Common myeloid progenitor, CD34-positive (primary cell): ENCODE results near the gene AMIGO1.

Experiments
- CTCF ChIA-PET: fragments of 350-600 bp; sonication (Branson Sonifier 250); formaldehyde crosslinking; loops from one replicate; lab custom pipeline; 2021; ENCODE audit warnings: antibody characterized with exemption; lab: Charles Lee
- POLR2A ChIA-PET: fragments of 350-600 bp; sonication (Branson Sonifier 250); formaldehyde crosslinking; loops from one replicate; lab custom pipeline; 2021; ENCODE audit warnings: antibody characterized with exemption; lab: Charles Lee
- DNase-seq, 3 donors: peaks; one replicate each; pipeline versions ENCODE4 v3.0.0 to v3.0.0-alpha.2; 2013
- H3K27ac ChIP-seq, 2 experiments: 1 replicate in 1 of 2; 2 replicates in 1 of 2; pipeline ENCODE4 v1.7.0; 2013; ENCODE audit warnings: inconsistent platforms in 2 of 2, low read length in 2 of 2, mild to moderate bottlenecking in 2 of 2, low read depth in 1 of 2, moderate library complexity in 1 of 2; ENCODE audit not compliant: severe bottlenecking in 2 of 2, insufficient read depth in 1 of 2, poor library complexity in 1 of 2
- H3K27me3 ChIP-seq, 5 experiments: replicated peaks in 2 of 5; 1 replicate in 3 of 5; 2 replicates in 2 of 5; pipeline versions ENCODE4 v1.6.1 to v1.7.0; 2013; ENCODE audit warnings: low read length in 4 of 5, mild to moderate bottlenecking in 2 of 5, moderate library complexity in 2 of 5, inconsistent platforms in 1 of 5; ENCODE audit not compliant: insufficient read depth in 5 of 5, control insufficient read depth in 4 of 5
- H3K36me3 ChIP-seq, 4 experiments: 1 replicate in 2 of 4; 2 replicates in 2 of 4; pipeline versions ENCODE4 v1.6.1 to v1.7.0; 2013; ENCODE audit warnings: low read length in 3 of 4, control low read depth in 1 of 4, mild to moderate bottlenecking in 1 of 4; ENCODE audit not compliant: control insufficient read depth in 4 of 4, insufficient read depth in 4 of 4
- H3K4me1 ChIP-seq, 4 experiments: 1 replicate in 3 of 4; 2 replicates in 1 of 4; pipeline versions ENCODE4 v1.6.1 to v1.7.1; 2013; ENCODE audit warnings: low read length in 3 of 4, mild to moderate bottlenecking in 3 of 4, control low read depth in 1 of 4, inconsistent platforms in 1 of 4, moderate library complexity in 1 of 4; ENCODE audit not compliant: control insufficient read depth in 4 of 4, insufficient read depth in 4 of 4; ENCODE audit errors: control extremely low read depth in 1 of 4
- H3K4me3 ChIP-seq, 7 experiments: 1 replicate in 4 of 7; 2 replicates in 3 of 7; pipeline versions ENCODE4 v1.5.1 to v1.7.0; 2013; ENCODE audit warnings: mild to moderate bottlenecking in 7 of 7, low read length in 6 of 7, moderate library complexity in 6 of 7, inconsistent platforms in 2 of 7, low read depth in 2 of 7, control low read depth in 1 of 7; ENCODE audit not compliant: insufficient read depth in 4 of 7, control insufficient read depth in 1 of 7; ENCODE audit errors: extremely low read depth in 1 of 7
- H3K9me3 ChIP-seq, 5 experiments: 1 replicate in 4 of 5; 2 replicates in 1 of 5; pipeline versions ENCODE4 v1.6.1 to v1.7.1; 2013; ENCODE audit warnings: low read length in 4 of 5, mild to moderate bottlenecking in 2 of 5, inconsistent platforms in 1 of 5, low read depth in 1 of 5, moderate library complexity in 1 of 5; ENCODE audit not compliant: control insufficient read depth in 4 of 5, insufficient read depth in 2 of 5; ENCODE audit errors: control extremely low read depth in 1 of 5
- WGBS: methylation state at CpG from one replicate; pipeline ENCODE4 v1.1.5; 2013; ENCODE audit not compliant: insufficient coverage; 5-methylcytosine and 5-hydroxymethylcytosine counted together

The AMIGO1 gene

DNA sequence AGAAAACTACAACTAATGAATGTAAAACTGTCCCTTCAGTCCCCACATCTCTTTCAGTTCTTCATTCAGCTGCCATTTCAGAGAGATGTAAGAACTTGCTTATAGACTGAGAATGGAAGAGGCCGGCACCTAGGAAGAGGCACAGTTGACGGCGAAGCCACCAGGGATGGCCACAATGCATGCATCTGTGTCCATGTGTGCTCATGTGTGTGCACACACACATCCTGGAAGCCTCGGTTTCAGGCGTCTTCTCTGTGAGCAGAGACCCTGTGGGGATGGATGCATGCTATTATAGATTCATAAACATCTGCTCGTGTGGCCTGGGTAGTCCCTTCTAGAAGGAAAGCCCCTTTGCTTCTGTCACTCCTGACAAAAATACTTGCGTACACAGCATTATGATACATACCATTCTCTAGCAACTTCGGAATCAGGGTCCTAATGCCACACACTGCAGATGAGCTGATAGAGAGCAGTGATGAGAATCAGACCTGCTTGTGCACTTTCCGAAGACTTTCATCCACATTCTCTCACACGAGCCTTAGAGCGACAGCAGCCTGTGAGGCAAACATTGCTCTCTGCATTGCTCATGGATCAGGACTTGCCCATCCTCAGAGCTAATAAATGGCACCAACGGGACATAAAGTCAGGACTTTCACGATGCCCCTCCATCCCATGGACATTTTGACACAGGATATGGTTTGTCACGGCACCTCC lies 17.7 kb upstream of the AMIGO1 start:
- no peaks in the 10 kb centered on the region for H3K9me3 ChIP-seq
- H3K4me1 ChIP-seq, result peaks cover 0 to 2% (median 0%) of the 10 kb centered on the region in 4 experiments
- H3K4me3 ChIP-seq, result no peak overlapping the region
- POLR2A ChIA-PET, result no interaction called here
- H3K27ac ChIP-seq, result no peak overlapping the region
- CTCF ChIA-PET, result interaction anchor here (0.5 to 26.3 kb wide), 4 partner anchors 15 to 335 kb away, joined by 3 to 1203 read pairs (median 270); partner anchors contain the start of genes AMIGO1, AMPD2, ATXN7L2 and CYB561D1
- 86% methylated on average over 11 of the region's 14 CpGs for WGBS
- peaks cover 0 to 5% (median 0%) of the 10 kb centered on the region in 5 experiments for H3K27me3 ChIP-seq
- H3K36me3 ChIP-seq, result no peaks in the 10 kb centered on the region
- DNase-seq, result no peak

DNA sequence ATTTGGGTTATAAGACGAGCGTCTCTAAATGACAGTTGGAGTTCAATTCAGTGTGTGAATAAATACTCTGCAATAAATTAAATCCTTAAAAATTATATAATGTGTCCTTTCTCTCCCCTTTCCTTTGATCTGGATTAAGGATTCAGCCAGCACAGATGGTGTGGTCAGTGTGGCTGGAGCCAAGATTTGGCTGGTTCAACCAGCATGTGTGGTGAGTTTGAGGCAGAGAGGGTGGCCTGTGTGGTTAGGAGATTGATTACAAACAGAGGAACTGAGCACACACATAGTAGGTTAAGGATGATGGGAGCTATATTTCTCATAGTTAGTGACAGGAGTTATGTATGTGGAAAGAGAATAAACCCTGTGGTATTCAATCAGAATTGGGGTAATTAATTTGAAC lies 14.2 kb upstream of the AMIGO1 start:
- CTCF ChIA-PET, result interaction anchor here (0.9 to 26.3 kb wide), 4 partner anchors 9 to 116 kb away, joined by 3 to 1203 read pairs (median 19); partner anchors contain the start of genes AMIGO1, ATXN7L2 and CYB561D1
- Histone ChIP-seq H3K9me3 (no peaks in the 10 kb centered on the region), H3K4me1 (no peaks in the 10 kb centered on the region), H3K4me3 (no peak overlapping the region), H3K36me3 (no peaks in the 10 kb centered on the region), H3K27ac (no peak overlapping the region), H3K27me3 (peaks cover 0 to 13% (median 0%) of the 10 kb centered on the region in 5 experiments)
- no peak for DNase-seq
- POLR2A ChIA-PET, result no interaction called here
- no CpG with 5 or more reads among the region's 2 CpGs for WGBS

- no peak overlapping the region for H3K27ac ChIP-seq
- H3K4me3 ChIP-seq, result no peak overlapping the region
- H3K27me3 ChIP-seq, result peaks cover 0 to 8% (median 0%) of the 10 kb centered on the region in 5 experiments
- H3K36me3 ChIP-seq, result no peaks in the 10 kb centered on the region
- H3K9me3 ChIP-seq, result no peaks in the 10 kb centered on the region
- H3K4me1 ChIP-seq, result no peaks in the 10 kb centered on the region
- ChIA-PET POLR2A (no interaction called here), CTCF (interaction anchor here (4.4 to 26.3 kb wide), 2 partner anchors 10 to 21 kb away, joined by 34 to 1203 read pairs; partner anchors contain the start of genes AMIGO1, ATXN7L2 and CYB561D1)
- no peak for DNase-seq
- WGBS, result 97% methylated on average over 5 of the region's 7 CpGs
These were observed 12.5 kb upstream of the AMIGO1 start for GRCh38 chr1:109522026-109522425.

- ChIA-PET POLR2A (no interaction called here), CTCF (interaction anchor here (1.0 to 39.1 kb wide), 5 partner anchors 11 to 35 kb away, joined by 3 to 1203 read pairs (median 90); partner anchors contain the start of genes AMIGO1, ATXN7L2, CYB561D1 and GPR61)
- H3K27ac ChIP-seq, result no peak overlapping the region
- no peaks in the 10 kb centered on the region for H3K9me3 ChIP-seq
- H3K4me3 ChIP-seq, result no peak overlapping the region
- 97% methylated on average over 13 of the region's 14 CpGs for WGBS
- peaks cover 0 to 8% (median 0%) of the 10 kb centered on the region in 5 experiments for H3K27me3 ChIP-seq
- no peaks in the 10 kb centered on the region for H3K4me1 ChIP-seq
- DNase-seq, result no peak
- H3K36me3 ChIP-seq, result no peaks in the 10 kb centered on the region
These were observed 11.8 kb upstream of the AMIGO1 start for GRCh38 chr1:109521002-109521951.

DNA sequence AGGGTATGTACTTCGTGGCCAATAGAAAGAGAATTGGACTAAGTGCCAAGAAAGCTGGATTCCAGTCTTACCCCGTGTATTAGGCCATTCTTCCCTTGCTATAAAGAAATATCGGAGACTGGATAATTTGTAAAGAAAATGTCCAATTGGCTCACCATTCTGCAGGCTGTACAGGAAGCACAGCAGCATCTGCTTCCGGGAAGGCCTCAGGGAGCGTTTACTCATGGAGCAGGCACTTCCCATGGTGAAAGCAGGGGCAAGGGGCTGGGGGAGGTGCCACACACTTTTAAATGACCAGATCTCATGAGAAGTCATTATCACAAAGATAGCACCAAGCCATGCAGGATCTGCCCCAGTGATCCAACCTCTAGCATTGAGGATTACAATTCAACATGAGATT lies 7.8 kb upstream of the AMIGO1 start:
- H3K27me3 ChIP-seq, result peaks cover 0 to 12% (median 0%) of the 10 kb centered on the region in 5 experiments
- DNase-seq, result no peak
- no peaks in the 10 kb centered on the region for H3K9me3 ChIP-seq
- no peaks in the 10 kb centered on the region for H3K4me1 ChIP-seq
- POLR2A ChIA-PET, result no interaction called here
- H3K4me3 ChIP-seq, result no peak overlapping the region
- no peak overlapping the region for H3K27ac ChIP-seq
- CTCF ChIA-PET, result interaction anchor here (1.1 to 39.1 kb wide), 3 partner anchors 16 to 116 kb away, joined by 3 to 1203 read pairs (median 90); partner anchors contain the start of gene GPR61
- WGBS, result 100% methylated on average over 4 of the region's 5 CpGs
- no peaks in the 10 kb centered on the region for H3K36me3 ChIP-seq

- no peak overlapping the region for H3K4me3 ChIP-seq
- no peaks in the 10 kb centered on the region for H3K9me3 ChIP-seq
- H3K27ac ChIP-seq, result no peak overlapping the region
- DNase-seq, result no peak
- H3K36me3 ChIP-seq, result no peaks in the 10 kb centered on the region
- ChIA-PET CTCF (interaction anchor here (1.1 to 39.1 kb wide), 5 partner anchors 15 to 116 kb away, joined by 3 to 1203 read pairs (median 4); partner anchors contain the start of gene GPR61), POLR2A (no interaction called here)
- 86% methylated on average over 4 of the region's 5 CpGs for WGBS
- H3K4me1 ChIP-seq, result no peaks in the 10 kb centered on the region
- peaks cover 0 to 11% (median 0%) of the 10 kb centered on the region in 5 experiments for H3K27me3 ChIP-seq
These were observed 7.3 kb upstream of the AMIGO1 start for GRCh38 chr1:109516872-109517271.
